ENCODE results near the gene PRC1.

- TF ChIP-seq POLR2A (IDR thresholded peaks at IDR 0.05; ENCODE audit: low read length) = no peak
- no peak for TF ChIP-seq GATA1 (IDR thresholded peaks at IDR 0.05; ENCODE audit: low read depth, low read length)
Observed at GRCh38 chr15:91007266-91007665, 12.9 kb upstream of the PRC1 start.
